Fibroblast of the conjunctiva (primary cell): ENCODE data around the gene WWOX.
"Not testable (repeated sequence)": the region's sequence is repeated elsewhere in the genome, so short reads cannot be mapped to it uniquely, and the experiment has no call there.

Source experiments
- DNase-seq: peaks from one replicate; pipeline ENCODE4 v3.0.0-alpha.2; 2010; ENCODE audit warnings: low read depth

WWOX gene

DNA sequence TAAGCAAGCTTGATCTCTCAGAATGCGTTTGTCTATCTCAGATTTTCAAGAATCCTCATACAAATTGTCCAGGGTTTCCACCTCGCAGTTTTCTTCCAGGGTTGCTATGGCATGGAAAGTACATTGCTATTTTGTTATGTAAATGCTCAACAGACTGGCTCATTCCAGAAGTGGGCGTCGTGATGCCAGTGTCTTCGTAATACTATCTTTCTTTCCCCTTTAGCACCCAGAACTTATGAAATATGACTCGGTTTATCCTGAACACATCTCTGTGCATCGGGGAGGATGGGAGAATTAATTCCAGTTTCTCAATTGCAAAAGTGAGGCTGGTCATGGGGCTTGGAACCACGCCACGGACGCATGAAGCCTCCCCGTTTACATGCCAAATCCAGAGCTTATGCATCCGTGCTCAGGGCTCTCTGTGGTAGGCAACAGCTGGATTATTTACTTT is 405.0 kb downstream of the WWOX start:
- DNase-seq, result no peak

DNA sequence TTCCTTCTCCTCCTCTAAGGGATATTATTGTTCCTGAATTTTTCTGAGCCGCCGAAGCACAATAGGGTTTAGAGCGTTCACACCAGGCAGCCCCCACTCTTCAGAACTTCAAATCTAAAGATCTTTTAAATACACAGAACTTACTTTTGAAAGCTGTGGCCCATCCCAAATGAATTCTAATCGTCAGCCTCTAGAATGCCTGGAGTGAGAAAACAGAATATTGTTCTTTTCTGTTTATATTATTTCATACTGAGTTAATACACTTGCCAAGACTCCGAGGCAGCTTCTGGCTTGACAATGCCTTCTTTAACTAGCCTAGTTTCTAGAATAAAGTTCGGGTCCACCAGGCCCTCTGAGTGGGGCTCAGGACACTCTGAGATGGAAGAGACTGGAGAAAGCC is 405.6 kb downstream of the WWOX start:
- no peak for DNase-seq

DNA sequence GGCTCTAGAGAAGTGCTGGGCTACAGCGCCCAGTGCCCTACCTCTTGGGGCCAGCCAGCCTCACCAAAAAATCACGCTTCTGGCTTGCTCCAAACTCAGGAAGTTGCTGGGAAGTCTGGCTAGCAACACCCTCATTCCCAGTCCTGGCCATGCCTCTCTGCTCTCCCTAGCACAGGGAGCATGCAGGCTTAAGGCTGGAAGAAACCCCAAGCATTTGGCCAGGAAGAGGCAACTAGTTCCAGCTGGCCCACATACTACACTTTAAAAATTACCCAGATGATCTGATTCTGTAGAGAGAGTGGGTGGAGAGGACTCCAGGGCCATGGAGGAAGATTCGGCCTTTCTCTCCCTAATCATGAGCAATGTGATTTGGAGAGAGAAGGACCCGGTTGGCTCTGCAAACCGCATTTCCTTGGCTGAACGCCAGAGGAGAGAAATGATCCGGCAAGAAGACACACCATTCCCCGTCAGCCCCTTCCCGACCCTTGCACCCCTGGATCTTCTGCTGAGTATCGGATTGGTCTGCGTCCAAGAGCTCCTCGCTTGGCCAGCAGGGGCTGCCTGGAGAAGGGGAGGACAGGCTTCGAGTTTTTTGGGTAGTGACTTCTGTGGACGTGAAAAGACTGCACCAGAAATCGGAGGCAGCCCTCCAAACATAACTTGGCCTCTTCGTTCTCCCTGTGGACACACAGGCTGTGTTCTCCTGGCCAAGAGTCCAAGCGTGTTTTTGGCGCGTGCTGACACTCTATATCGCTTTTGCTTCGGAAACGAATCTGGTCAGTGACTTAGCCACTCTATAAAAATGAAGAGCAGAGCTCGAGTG is 406.3 kb downstream of the WWOX start:
- DNase-seq, result peak; percentile 39

DNA sequence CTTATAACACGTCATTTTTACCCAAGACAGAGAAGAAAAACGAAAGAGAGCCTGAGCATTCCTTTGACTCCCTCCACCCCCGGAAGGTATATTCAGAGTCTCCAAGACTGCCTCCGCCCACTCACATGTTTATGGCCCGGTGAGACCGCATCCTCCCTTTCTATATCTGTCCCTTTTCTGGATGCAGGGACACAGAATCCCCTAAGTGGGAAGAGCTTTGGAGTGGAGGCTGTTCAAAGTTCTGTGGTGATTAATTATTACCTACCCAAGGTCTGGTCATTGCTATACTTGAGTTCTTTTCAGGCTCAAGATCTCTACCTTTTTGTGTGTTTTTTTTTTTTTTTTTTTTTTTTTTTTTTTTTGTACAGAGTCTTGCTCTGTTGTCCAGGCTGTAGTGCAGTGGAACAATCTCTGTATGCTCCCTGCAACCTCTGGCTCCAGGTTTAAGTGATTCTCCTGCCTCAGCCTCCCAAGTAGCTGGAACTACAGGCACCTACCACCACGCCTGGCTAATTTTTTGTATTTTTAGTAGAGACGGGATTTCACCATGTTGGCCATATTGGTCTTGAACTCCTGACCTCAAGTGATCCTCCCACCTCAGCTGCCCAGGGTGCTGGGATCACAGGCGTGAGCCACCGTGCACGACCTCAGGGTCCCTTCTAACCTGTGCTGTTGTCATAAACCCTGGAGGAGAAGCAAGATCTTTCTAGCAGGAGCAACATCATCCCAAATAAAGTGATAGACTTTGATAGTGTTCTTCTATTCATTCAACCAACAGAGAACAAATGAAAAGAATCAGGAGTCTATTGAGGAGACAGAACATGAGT is 407.1 kb downstream of the WWOX start:
- no peak for DNase-seq

DNA sequence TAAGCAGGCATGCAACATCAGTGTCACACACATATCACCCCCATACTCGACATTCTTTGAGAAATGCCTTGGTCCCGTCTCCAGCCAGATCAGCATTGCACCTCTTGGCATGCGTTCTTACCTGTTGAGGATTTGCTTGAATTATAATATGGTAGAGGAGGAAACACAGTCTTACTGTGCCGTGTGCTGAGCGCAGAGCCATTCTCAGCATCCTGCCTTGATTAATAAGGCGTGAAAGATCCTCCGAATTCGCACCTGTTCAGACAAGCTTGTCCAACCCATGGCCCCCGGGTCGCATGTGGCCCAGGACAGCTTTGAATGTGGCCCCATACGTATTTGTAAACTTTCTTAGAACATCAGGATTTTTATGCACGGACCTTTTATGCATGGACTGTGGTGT is 408.1 kb downstream of the WWOX start:
- DNase-seq, result no peak

DNA sequence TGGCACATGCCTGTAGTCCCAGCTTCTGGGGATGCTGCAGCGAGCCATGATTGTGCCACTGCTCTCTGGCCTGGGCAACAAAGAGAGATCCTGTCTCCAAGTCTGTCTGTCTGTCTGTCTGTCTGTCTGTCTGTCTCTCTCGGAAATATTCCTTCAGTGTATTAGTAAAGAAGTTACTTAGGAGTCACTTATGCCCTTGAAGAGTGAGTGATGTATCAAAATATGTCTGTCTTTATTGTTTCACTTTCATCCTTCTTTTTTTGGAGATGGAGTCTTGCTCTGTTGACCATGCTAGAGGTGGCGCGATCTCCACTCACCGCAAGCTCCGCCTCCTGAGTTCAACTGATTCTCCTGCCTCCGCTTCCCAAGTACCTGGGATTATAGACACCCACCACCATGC is 410.5 kb downstream of the WWOX start:
- no peak for DNase-seq

DNA sequence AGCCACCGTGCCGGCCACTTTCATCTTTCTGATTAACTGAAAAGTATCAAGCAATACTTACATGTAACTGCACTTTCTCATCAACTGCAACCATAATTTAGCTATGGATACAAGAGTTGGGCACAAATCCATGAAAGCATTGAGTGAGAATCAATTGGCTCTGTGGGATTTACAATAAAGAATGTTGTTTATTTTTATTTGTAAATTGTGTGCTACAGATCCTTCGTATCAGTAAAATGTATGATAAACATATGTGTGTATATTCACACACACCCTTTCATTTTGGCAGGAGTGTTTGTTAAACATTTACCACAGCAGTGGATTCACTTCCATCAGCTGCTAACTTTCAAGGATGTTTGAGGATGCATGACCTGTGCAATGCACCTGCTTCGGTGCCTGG is 411.0 kb downstream of the WWOX start:
- DNase-seq, result no peak

DNA sequence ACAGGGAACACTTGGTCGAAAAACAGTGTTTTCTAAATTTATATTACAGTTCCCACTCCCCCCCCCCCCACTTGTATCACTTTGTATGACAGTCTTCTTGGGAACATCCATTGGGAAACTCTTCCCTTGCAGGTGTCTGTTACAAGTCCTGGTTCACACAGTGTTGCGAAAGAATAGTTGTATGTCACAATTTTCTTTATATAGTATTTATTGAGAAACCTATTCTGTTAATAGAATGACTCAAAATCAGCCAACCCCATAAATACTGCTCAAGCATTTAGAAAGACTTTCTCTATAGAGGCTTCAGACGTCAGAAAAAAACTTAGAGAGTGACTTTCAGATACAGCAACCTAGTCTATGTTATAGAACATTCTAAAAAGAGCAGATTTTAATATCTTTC is 414.4 kb downstream of the WWOX start:
- DNase-seq, result no peak

DNA sequence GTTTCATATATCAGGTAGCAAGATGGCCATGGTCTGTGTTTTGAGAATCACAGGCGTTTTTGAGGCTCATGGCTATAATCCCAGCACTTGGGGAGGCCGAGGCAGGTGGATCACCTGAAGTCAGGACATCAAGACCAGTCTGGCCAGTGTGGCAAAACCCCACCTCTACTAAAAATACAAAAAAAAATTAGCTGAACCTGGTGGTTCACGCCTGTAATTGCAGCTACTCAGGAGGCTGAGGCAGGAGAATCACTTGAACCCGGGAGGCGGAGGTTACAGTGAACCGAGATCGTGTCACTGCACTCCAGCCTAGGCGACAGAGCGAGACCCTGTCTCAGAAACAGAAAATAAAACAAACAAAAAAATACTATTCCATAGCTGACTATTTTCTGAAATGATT is 415.4 kb downstream of the WWOX start:
- DNase-seq, result not testable (repeated sequence)

DNA sequence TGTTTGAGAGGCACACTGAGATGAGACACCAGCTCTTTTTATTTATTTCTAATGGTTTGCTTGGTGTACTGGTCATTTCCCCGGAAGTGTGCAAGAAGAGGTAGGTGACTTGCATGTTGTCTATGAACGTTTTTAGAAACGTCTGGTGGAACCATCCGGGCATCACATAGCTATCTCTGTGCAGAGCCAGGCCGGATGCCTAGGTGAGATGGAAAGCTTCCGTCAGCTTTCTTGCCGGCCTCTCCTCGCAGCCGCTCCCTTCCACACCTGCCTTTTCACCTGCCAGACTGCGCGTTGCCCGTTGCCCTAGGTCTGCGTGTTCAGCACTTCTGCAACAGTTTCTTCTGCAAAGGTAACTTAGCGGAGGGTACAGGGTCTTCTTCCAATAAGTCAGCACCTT is 416.0 kb downstream of the WWOX start:
- no peak for DNase-seq

DNA sequence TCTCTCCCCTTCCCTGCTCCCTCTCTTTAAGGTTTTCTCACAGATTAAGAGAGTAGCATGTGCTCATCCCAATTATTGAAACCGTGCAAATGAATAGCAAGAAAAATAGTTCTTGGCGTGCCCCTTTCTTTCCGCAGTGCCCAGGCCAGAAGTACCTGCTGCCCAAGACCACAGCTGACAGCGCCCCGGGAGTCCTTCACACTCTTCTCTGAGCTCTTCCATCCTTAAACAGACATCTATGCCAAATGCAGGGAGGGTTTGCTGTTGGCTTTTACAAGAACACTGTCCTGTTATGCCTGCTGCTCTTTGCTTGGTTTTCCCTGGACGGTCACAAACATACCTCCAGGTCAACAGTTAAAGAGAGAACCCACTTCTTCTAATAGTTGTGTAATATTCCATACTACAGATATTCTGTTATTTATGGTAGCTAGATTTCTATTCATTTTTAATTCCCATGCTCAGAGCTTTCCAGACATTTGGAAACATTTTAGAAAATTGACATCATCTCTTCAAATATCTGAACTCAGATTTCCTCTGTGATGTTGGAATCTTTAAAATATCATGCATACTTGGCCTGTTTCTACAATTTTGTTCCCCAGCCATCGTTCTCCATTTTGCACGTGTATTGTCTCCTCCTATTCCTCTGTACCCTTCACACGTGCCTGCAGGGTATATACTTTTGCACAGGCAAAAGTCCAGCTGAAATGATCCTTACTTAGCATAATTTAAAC is 416.7 kb downstream of the WWOX start:
- no peak for DNase-seq

DNA sequence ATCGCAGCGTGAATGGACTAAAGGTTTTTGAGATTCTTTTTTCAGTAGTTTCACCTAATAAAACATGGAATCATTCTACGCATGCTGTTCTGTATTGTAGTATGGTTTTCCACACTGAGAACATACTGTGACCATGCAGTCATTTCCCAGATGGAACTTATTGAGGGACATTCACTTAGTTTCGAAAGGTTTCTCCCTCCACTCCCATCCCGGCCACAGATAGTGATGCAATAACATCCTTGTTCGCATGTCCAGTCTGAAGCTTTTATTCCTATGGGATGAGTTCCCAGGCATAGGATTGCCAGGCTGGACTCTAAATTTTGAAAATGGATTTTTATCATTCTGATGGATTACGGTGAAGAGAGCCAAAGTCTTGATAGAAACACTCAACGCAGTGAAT is 420.4 kb downstream of the WWOX start:
- DNase-seq, result no peak

DNA sequence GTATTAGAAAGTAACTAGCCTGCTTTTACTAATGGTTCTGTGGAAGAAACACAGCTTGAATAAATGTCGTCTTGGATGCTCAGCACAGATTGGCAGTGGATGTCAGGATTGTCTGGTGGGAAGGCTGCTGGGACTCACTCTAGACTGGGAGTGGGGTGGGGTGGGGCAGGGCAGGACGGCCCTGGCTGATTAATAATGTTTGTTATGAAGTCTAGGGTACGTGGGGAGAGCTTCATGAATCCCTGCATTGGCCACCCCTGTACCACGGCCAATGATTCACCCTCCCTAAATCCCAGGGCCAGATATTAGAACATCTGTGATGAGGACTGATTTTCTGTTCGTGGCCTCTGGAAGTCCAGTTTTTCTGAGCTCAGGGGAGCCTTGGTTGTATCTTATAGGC is 421.0 kb downstream of the WWOX start:
- DNase-seq, result no peak

DNA sequence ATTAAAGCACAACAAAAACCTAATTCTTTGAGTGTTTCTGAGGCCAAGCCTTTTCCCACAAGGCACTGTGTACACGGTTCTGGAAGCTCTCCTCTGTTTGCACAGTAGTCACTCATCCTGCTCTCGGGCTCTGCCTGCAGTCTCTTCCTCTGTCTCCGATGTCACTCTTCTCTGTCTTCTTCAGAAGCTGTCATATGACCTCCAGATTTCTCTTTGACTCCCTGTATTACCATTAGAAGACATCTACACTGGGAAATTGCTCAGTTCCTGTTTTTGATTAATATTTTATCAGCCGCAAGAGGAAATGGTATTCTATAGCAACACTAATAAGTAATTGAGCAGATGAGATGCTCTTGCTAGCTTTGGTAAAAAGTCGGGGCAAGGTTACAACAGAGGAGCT is 422.9 kb downstream of the WWOX start:
- DNase-seq, result no peak

DNA sequence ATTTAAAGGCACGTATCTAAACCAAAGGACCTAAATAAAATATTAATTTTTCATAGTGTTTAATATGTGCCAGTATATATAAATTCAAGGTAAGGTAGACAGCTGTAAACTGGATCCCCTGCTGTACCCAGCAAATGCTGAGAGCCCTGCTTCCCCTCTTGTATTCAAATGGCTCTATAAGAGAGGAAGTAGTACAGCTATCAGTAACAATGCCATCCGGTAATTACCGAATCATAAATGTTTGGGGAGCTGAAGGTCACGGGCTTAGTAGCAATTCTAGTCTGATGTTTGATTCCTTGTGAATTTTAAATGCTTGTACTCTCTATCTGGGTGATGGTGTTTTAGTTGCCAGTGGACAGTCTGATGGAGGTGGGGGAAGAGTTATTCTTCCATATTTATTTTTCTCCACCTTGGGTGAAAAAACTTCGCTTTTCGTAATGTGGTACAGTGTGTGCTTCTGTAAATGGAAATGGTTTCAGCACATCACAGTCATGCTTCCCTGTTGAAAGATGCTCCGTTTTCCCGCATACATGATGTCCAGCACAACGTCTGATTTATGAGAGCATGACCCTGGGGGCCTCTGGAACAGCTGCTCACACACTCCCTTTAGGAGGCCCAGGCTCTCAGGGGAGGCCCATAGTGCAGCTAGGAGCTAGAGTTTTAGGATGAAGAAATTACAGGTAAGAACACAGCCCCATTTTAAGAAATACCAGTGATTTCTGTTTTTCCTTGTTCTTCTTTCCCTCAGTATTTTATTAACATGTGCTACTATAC is 423.9 kb downstream of the WWOX start:
- DNase-seq, result no peak

DNA sequence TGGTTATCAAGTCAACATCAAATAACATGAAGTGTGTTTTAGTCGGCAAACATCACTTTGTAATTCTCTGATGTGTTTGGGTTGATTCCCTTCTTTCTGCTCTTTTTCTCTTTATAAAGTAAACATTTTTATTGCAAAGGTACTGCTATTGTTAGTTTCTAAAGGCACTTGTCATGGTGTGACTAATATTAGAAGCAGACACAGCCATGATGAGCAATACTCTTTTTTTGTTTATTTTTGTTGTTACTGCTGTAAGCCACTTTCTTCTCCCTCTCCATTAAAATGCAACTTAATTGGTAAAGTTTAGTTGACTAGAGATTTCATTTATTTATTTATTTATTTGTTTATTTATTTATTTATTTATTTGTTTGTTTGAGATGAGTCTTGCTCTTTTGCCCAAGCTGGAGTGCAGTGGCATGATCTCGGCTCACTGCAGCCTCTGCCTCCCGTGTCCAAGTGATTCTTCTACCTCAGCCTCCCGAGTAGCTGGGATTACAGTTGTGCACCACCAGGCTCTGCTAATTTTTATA is 424.7 kb downstream of the WWOX start:
- no peak for DNase-seq

DNA sequence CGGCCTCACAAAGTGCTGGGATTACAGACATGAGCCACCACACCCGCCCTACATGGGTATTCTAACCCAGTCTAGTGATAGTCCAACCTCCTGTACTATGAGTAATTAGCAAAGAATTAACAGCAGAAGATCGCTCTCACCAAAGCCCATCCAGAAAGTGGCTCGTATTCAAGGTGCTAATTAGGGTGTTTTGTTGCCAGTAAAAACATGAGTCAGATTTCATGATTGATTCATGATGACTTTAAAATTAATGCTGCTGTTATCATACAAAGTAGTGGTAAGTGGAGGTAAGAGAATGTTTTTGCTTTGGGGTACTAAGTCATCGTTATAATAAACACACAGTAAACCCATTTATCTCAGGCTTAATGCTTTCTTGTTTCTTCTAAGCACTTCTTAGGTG is 428.8 kb downstream of the WWOX start:
- no peak for DNase-seq

DNA sequence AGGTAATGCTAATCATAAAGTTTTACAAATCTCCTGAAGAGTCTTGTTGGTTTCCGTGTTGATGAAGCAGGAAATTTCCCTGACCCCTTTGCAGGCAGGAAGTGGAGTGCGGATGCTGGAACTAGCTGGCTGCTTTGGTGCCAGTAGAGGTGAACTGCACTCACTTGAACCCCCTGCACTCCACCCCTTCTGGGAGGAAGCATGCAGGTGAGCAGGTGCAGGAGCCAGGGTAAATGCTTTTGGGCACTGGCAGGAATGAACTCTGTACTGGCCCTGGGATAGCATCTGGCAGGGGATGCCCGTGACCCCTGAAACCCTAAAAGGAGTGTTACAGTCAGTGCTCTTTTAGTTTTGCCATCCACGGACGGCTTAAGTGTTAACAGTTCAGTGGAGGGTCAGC is 430.4 kb downstream of the WWOX start:
- no peak for DNase-seq

DNA sequence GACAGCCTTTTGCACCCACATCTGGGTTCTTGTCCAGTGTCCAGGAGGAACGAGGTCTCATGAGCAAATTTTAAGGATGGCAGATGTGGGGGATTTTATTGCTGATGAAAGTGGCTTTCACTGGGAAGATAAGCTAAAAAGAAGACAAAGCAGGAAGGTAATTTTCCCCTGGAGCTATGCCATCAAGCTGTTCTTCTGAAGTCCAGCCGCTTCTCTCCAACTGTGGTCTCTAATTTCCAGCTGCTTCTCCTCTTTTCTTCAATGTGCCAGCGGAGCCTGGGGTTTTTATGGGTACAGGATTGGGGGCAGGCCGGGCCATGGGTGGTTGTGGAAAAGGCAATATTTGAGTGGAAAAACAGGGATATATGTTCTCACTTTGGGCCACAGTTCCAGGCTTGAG is 430.8 kb downstream of the WWOX start:
- no peak for DNase-seq

DNA sequence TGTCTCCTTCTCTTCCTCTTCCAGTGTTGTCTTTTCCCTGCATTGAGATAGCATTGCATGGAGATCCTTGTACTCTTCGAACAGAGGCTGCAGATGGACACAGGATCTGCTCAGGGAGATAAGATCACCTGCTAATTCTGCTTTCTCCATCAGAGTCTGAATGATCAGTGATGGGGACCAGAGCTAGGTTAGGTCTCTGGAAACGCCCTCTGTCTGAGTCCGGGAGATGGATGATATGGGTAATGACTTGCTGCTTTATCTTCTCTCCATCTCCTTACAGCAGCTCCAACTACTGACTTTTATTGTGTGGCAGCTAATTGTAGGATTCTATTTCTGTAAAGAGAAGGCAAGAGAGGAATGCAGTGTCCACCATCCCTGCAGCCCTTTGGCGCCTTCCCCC is 435.6 kb downstream of the WWOX start:
- DNase-seq, result no peak

DNA sequence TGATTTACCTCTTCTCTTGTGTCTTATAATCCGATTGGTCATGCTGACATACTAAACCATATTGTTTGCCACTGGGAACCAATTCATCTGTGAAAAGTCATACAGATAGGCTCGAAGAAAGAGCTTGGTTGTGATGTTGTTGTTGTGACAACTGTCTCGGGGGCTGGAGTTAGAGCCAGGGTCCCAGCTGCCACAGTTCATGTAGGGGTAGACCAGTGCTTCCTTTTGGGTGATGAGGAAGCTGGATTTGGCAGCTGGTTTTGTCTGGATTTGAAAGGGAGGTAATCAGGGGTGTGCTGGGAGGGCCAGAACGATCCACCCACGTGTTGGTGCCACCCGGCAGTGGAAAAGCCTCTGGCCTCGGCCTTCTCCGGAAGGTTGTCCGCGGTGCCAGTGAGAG is 438.1 kb downstream of the WWOX start:
- DNase-seq, result no peak

DNA sequence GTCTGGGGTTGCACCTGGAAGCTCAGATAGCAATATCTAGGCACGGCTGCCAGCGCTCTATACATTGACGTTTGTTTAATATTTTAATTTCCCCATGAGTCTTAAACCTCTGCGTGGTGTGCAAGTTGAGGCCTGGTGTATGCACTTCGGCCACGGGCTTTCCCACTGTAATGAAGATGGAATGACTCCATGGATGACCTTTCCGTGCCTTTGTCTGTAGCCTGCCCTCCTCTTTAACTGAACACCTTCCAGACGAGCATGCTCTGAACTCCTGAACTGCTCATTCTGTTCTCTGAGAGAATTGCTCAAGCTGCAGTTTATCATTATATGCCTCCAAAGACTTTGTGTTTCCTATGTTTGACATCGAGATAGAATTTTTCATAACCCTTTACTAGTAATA is 438.8 kb downstream of the WWOX start:
- DNase-seq, result no peak
